H9 (cell line): ENCODE results near the gene BRF1. TPM values are rescaled to one million over a fixed set of nuclear protein-coding genes. Genes with fewer than 3 reads are reported as not detected.

Experiments used
- DNase-seq: peaks from one replicate; pipeline ENCODE4 v3.0.0-alpha.2; 2017
- H2AFZ ChIP-seq: one replicate; pipeline ENCODE4 v1.6.1; 2013; ENCODE audit warnings: mild to moderate bottlenecking, low read length, control low read depth, moderate library complexity
- H2AK5ac ChIP-seq: 2 replicates; pipeline ENCODE4 v1.6.1; 2013; ENCODE audit warnings: low read length, control low read depth, mixed read lengths; ENCODE audit not compliant: insufficient read length
- H2BK120ac ChIP-seq: one replicate; pipeline ENCODE4 v1.6.1; 2013; ENCODE audit warnings: low read depth, mild to moderate bottlenecking, low read length, control low read depth, inconsistent platforms; ENCODE audit not compliant: poor library complexity, severe bottlenecking
- H2BK12ac ChIP-seq: 2 replicates; pipeline ENCODE4 v1.6.1; 2013; ENCODE audit warnings: low read length, control low read depth, mixed read lengths, low read depth; ENCODE audit not compliant: insufficient read length
- H2BK15ac ChIP-seq: 2 replicates; pipeline ENCODE4 v1.6.1; 2013; ENCODE audit warnings: low read depth, low read length, control low read depth
- H2BK20ac ChIP-seq: one replicate; pipeline ENCODE4 v1.6.1; 2013; ENCODE audit warnings: low read depth, mild to moderate bottlenecking, low read length, control low read depth, inconsistent platforms; ENCODE audit not compliant: poor library complexity, severe bottlenecking
- H2BK5ac ChIP-seq: 2 replicates; pipeline ENCODE4 v1.6.1; 2013; ENCODE audit warnings: low read length, control low read depth, mixed read lengths; ENCODE audit not compliant: insufficient read length
- H3K14ac ChIP-seq: 2 replicates; pipeline ENCODE4 v1.6.1; 2013; ENCODE audit warnings: low read length, control low read depth; ENCODE audit not compliant: insufficient read depth
- H3K18ac ChIP-seq: 2 replicates; pipeline ENCODE4 v1.6.1; 2013; ENCODE audit warnings: low read depth, mild to moderate bottlenecking, mixed read lengths, low read length, control low read depth; ENCODE audit not compliant: insufficient read length
- H3K23ac ChIP-seq: 2 replicates; pipeline ENCODE4 v1.6.1; 2013; ENCODE audit warnings: low read length, control low read depth, mixed read lengths, low read depth; ENCODE audit not compliant: insufficient read length
- H3K23me2 ChIP-seq: 2 replicates; pipeline ENCODE4 v1.6.1; 2013; ENCODE audit warnings: low read depth, mild to moderate bottlenecking, mixed read lengths, low read length, control low read depth; ENCODE audit not compliant: insufficient read length, poor library complexity, severe bottlenecking
- H3K27ac ChIP-seq: 2 replicates; pipeline ENCODE4 v1.5.1; 2013; ENCODE audit warnings: low read length, control low read depth, mixed read lengths, low read depth; ENCODE audit not compliant: insufficient read length
- H3K27me3 ChIP-seq: 2 replicates; pipeline ENCODE4 v1.6.1; 2013; ENCODE audit warnings: low read length, control low read depth, inconsistent platforms; ENCODE audit not compliant: insufficient read depth
- H3K4ac ChIP-seq: 2 replicates; pipeline ENCODE4 v1.6.1; 2013; ENCODE audit warnings: low read depth, mild to moderate bottlenecking, control low read depth, inconsistent platforms, low read length, moderate library complexity
- H3K4me1 ChIP-seq: 2 replicates; pipeline ENCODE4 v1.6.1; 2013; ENCODE audit warnings: low read length, control low read depth, inconsistent platforms; ENCODE audit not compliant: insufficient read depth
- H3K4me2 ChIP-seq: 2 replicates; pipeline ENCODE4 v1.6.1; 2013; ENCODE audit warnings: low read length, control low read depth, mixed read lengths; ENCODE audit not compliant: insufficient read length, insufficient read depth
- H3K56ac ChIP-seq: 2 replicates; pipeline ENCODE4 v1.6.1; 2013; ENCODE audit warnings: low read depth, mild to moderate bottlenecking, mixed read lengths, low read length, control low read depth; ENCODE audit not compliant: insufficient read length
- H3K79me1 ChIP-seq: 2 replicates; pipeline ENCODE4 v1.6.1; 2013; ENCODE audit warnings: low read depth, mild to moderate bottlenecking, moderate library complexity, low read length, control low read depth, inconsistent platforms; ENCODE audit not compliant: insufficient read depth, poor library complexity, severe bottlenecking
- H3K79me2 ChIP-seq: 2 replicates; pipeline ENCODE4 v1.6.1; 2013; ENCODE audit warnings: low read length, control low read depth, inconsistent platforms; ENCODE audit not compliant: insufficient read depth
- H3K9ac ChIP-seq: 2 replicates; pipeline ENCODE4 v1.6.1; 2013; ENCODE audit warnings: low read length, control low read depth, mixed read lengths; ENCODE audit not compliant: insufficient read length; ENCODE audit errors: extremely low read depth
- H3K9me3 ChIP-seq: one replicate; pipeline ENCODE4 v1.6.1; 2013; ENCODE audit warnings: low read depth, low read length, inconsistent platforms; ENCODE audit not compliant: control insufficient read depth
- H3T11ph ChIP-seq: one replicate; pipeline ENCODE4 v1.6.1; 2013; ENCODE audit warnings: mild to moderate bottlenecking, low read length, control low read depth, inconsistent platforms
- H4K20me1 ChIP-seq: one replicate; pipeline ENCODE4 v1.6.1; 2013; ENCODE audit not compliant: control insufficient read depth, insufficient read length, insufficient read depth
- H4K5ac ChIP-seq: 2 replicates; pipeline ENCODE4 v1.6.1; 2013; ENCODE audit warnings: low read depth, mild to moderate bottlenecking, mixed read lengths, low read length, control low read depth; ENCODE audit not compliant: insufficient read length
- H4K8ac ChIP-seq: replicated peaks from 2 replicates; pipeline ENCODE4 v1.6.1; 2013; ENCODE audit warnings: low read length, control low read depth, mixed read lengths, low read depth; ENCODE audit not compliant: insufficient read length
- H4K91ac ChIP-seq: 2 replicates; pipeline ENCODE4 v1.6.1; 2013; ENCODE audit warnings: low read depth, mild to moderate bottlenecking, moderate library complexity, mixed read lengths, low read length, control low read depth; ENCODE audit not compliant: insufficient read length
- H3K27ac Mint-ChIP-seq, 3 experiments: 2 replicates in 2 of 3; 3 replicates in 1 of 3; pipeline ENCODE4 v1.8.0; 2020 to 2021; ENCODE audit warnings: mixed read lengths in 3 of 3, mild to moderate bottlenecking in 1 of 3, moderate library complexity in 1 of 3
- H3K27me3 Mint-ChIP-seq: 2 replicates; pipeline ENCODE4 v1.8.0; 2021; ENCODE audit warnings: low read depth, mild to moderate bottlenecking, moderate library complexity, mixed read lengths
- H3K36me3 Mint-ChIP-seq, 3 experiments: 2 replicates in 2 of 3; 3 replicates in 1 of 3; pipeline ENCODE4 v1.8.0; 2020 to 2021; ENCODE audit warnings: low read depth in 3 of 3, mixed read lengths in 3 of 3; ENCODE audit not compliant: insufficient read depth in 1 of 3
- H3K4me1 Mint-ChIP-seq, 2 experiments: 2 replicates each; pipeline ENCODE4 v1.8.0; 2020; ENCODE audit warnings: mixed read lengths in 2 of 2
- H3K4me3 Mint-ChIP-seq, 2 experiments: 2 replicates in 1 of 2; 3 replicates in 1 of 2; pipeline ENCODE4 v1.8.0; 2020 to 2021; ENCODE audit warnings: mild to moderate bottlenecking in 2 of 2, mixed read lengths in 2 of 2, moderate library complexity in 1 of 2
- H3K9me3 Mint-ChIP-seq, 2 experiments: 2 replicates in 1 of 2; 3 replicates in 1 of 2; pipeline ENCODE4 v1.8.0; 2020; ENCODE audit warnings: mild to moderate bottlenecking in 2 of 2, mixed read lengths in 2 of 2, moderate library complexity in 1 of 2
- WGBS: extraction: QIAGEN DNeasy Blood & Tissue Kit; methylation state at CpG from one replicate; pipeline ENCODE4 v1.1.7; 2013; ENCODE audit warnings: missing lambda C conversion rate, low lambda C conversion rate, mixed read lengths; ENCODE audit not compliant: insufficient read length; ENCODE audit errors: extremely low coverage; 5-methylcytosine and 5-hydroxymethylcytosine counted together
- total RNA-seq: library from RNA; stranded (reverse); gene quantifications from 2 replicates; pipeline ENCODE4 v1.2.1, GENCODE V29; 2021
- TF ChIP-seq, protein P1 (sequence below): fragments of 200-600 bp; sonication (generic); conservative IDR thresholded peaks from 3 replicates; pipeline ENCODE4 v1.8.0; 2021; ENCODE audit warnings: antibody characterized with exemption, mild to moderate bottlenecking

Gene BRF1
- total RNA-seq, 1 experiment from 2014 or later, result 28.3 TPM

DNA sequence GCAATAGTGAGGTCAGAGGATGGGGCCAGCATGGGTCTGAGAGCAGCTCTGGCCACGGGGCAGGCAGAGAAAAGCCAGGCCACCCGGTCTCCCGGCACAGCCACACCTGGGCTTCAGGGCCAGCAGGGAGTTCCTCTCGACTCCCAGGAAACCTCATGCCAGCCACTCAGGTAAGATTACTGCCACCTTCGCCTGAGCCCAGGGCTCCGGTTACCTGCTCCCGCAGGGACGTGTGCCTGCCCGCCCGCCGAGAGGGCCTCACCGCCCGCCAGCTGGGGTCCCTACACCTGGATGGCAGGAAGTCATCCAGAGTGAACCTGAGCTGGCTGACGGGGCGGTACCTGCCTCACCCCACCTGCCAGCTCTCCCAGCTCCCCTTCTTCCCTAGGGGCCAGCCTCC lies 139.5 kb downstream of the BRF1 start:
- no peaks in the 10 kb centered on the region for H3K9me3 ChIP-seq
- no peak overlapping the region for H3K9ac ChIP-seq
- H3K4ac ChIP-seq, result no peak overlapping the region
- H3K79me2 ChIP-seq, result no peaks in the 10 kb centered on the region
- no peak for DNase-seq
- H4K20me1 ChIP-seq, result no peaks in the 10 kb centered on the region
- H3K4me1 Mint-ChIP-seq, result peaks cover 3 to 28% of the 10 kb centered on the region in 2 experiments
- no peak overlapping the region for H3K23ac ChIP-seq
- no peak overlapping the region for H3K4me2 ChIP-seq
- H3K18ac ChIP-seq, result no peak overlapping the region
- no peak overlapping the region for H2AK5ac ChIP-seq
- H2BK12ac ChIP-seq, result no peak overlapping the region
- TF ChIP-seq, protein P1, sequence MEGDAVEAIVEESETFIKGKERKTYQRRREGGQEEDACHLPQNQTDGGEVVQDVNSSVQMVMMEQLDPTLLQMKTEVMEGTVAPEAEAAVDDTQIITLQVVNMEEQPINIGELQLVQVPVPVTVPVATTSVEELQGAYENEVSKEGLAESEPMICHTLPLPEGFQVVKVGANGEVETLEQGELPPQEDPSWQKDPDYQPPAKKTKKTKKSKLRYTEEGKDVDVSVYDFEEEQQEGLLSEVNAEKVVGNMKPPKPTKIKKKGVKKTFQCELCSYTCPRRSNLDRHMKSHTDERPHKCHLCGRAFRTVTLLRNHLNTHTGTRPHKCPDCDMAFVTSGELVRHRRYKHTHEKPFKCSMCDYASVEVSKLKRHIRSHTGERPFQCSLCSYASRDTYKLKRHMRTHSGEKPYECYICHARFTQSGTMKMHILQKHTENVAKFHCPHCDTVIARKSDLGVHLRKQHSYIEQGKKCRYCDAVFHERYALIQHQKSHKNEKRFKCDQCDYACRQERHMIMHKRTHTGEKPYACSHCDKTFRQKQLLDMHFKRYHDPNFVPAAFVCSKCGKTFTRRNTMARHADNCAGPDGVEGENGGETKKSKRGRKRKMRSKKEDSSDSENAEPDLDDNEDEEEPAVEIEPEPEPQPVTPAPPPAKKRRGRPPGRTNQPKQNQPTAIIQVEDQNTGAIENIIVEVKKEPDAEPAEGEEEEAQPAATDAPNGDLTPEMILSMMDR, result no peak
- no peak overlapping the region for H2BK120ac ChIP-seq
- H3K14ac ChIP-seq, result no peak overlapping the region
- H3K27me3 ChIP-seq, result no peaks in the 10 kb centered on the region
- no peak overlapping the region for H3K4me3 Mint-ChIP-seq
- no peak overlapping the region for H4K5ac ChIP-seq
- no peak overlapping the region for H2BK15ac ChIP-seq
- no peak overlapping the region for H3K27ac Mint-ChIP-seq
- no peak overlapping the region for H3T11ph ChIP-seq
- H3K56ac ChIP-seq, result no peak overlapping the region
- H3K36me3 Mint-ChIP-seq, result no peaks in the 10 kb centered on the region
- H4K91ac ChIP-seq, result no peak overlapping the region
- H3K27ac ChIP-seq, result no peak overlapping the region
- H2BK5ac ChIP-seq, result no peak overlapping the region
- H3K4me1 ChIP-seq, result no peaks in the 10 kb centered on the region
- no peak overlapping the region for H2BK20ac ChIP-seq
- no peak overlapping the region for H4K8ac ChIP-seq
- H3K9me3 Mint-ChIP-seq, result no peaks in the 10 kb centered on the region
- no peaks in the 10 kb centered on the region for H3K23me2 ChIP-seq
- WGBS, result no CpG with 5 or more reads among the region's 15 CpGs
- H2AFZ ChIP-seq, result no peak overlapping the region
- peaks cover 5% of the 10 kb centered on the region for H3K27me3 Mint-ChIP-seq
- H3K79me1 ChIP-seq, result no peaks in the 10 kb centered on the region
